Adrenal gland (tissue), 5 donors: ENCODE results near the gene DIAPH3.

Experiments used
- POLR2A ChIP-seq, 2 donors: fragments of 450-650 bp; IDR thresholded peaks; one replicate each; pipeline ENCODE4 v1.6.1; 2017; ENCODE audit warnings: antibody characterized with exemption in 2 of 2, mild to moderate bottlenecking in 2 of 2, moderate library complexity in 1 of 2
- TF ChIP-seq, protein P1 (sequence below), 6 experiments: fragments of 450-650 bp in 4 of 6; fragments of 200-600 bp in 2 of 6; sonication (generic) in 1 of 6; IDR thresholded peaks; 1 replicate in 5 of 6; 2 replicates in 1 of 6; pipeline versions ENCODE4 v1.5.1 to v1.8.0; 2016 to 2021; ENCODE audit warnings: antibody characterized with exemption in 6 of 6, mild to moderate bottlenecking in 2 of 6, moderate library complexity in 1 of 6
- donor health status: DM: no; HTN: no; CAD: no.

DNA sequence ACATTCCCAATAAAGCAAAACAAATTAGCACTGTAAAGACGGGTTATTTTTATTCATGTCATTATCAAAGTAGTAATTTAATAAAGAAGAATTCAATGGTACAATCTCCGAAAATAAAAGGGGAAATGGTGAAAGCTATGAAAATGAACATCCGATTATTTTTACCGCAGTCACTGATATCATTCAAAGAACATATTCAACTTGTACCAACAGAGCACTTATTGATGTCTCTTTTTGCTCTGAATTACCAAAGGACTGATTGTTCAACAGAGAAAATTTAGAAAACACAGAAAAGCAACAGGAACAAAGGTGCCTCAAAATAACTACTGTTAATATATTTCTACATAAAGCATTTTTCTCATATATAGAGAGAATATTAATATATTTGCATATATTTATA, 119.4 kb downstream of the DIAPH3 start:
- no peak for TF ChIP-seq POLR2A (IDR thresholded peaks at IDR 0.05)
- TF ChIP-seq, protein P1, sequence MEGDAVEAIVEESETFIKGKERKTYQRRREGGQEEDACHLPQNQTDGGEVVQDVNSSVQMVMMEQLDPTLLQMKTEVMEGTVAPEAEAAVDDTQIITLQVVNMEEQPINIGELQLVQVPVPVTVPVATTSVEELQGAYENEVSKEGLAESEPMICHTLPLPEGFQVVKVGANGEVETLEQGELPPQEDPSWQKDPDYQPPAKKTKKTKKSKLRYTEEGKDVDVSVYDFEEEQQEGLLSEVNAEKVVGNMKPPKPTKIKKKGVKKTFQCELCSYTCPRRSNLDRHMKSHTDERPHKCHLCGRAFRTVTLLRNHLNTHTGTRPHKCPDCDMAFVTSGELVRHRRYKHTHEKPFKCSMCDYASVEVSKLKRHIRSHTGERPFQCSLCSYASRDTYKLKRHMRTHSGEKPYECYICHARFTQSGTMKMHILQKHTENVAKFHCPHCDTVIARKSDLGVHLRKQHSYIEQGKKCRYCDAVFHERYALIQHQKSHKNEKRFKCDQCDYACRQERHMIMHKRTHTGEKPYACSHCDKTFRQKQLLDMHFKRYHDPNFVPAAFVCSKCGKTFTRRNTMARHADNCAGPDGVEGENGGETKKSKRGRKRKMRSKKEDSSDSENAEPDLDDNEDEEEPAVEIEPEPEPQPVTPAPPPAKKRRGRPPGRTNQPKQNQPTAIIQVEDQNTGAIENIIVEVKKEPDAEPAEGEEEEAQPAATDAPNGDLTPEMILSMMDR (IDR thresholded peaks at IDR 0.05), result no peak
